Measurements from ENCODE around the gene MYO9B.

MYO9B gene

GRCh38 chr19:17211547-17212446 lies 136.2 kb downstream of the MYO9B start:
- Histone ChIP-seq H3K9me3 (ENCODE audit: control insufficient read depth, insufficient read depth, low read length) (no peaks in the 10 kb centered on the region), H3K4me3 (ENCODE audit: low read length) (no peak overlapping the region), H4K20me1 (ENCODE audit: control insufficient read depth, insufficient read depth, low read depth, low read length) (peaks cover 3% of the 10 kb centered on the region; the same call in 1 of the 2 replicates), H3K79me2 (ENCODE audit: control insufficient read depth, low read length) (peaks cover 7% of the 10 kb centered on the region), H3K27me3 (ENCODE audit: control insufficient read depth, low read length) (no peaks in the 10 kb centered on the region), H3F3A (ENCODE audit: control insufficient read depth, insufficient read depth) (peaks cover 16% of the 10 kb centered on the region), H3K9me2 (replicated peaks; ENCODE audit: control insufficient read depth, low read length) (no peaks in the 10 kb centered on the region), H3K4me1 (ENCODE audit: control insufficient read depth, low read length) (peaks cover 54% of the 10 kb centered on the region), H3K36me3 (ENCODE audit: control insufficient read depth, low read length) (peaks cover 64% of the 10 kb centered on the region), H3K27ac (ENCODE audit: low read depth, low read length) (no peak overlapping the region), H3K4me2 (ENCODE audit: low read length) (peak overlapping the region; percentile 34)
- TF ChIP-seq EZH2phosphoT487 (IDR thresholded peaks at IDR 0.05; ENCODE audit: borderline replicate concordance, low read length): no peak
- TF ChIP-seq, protein P1, sequence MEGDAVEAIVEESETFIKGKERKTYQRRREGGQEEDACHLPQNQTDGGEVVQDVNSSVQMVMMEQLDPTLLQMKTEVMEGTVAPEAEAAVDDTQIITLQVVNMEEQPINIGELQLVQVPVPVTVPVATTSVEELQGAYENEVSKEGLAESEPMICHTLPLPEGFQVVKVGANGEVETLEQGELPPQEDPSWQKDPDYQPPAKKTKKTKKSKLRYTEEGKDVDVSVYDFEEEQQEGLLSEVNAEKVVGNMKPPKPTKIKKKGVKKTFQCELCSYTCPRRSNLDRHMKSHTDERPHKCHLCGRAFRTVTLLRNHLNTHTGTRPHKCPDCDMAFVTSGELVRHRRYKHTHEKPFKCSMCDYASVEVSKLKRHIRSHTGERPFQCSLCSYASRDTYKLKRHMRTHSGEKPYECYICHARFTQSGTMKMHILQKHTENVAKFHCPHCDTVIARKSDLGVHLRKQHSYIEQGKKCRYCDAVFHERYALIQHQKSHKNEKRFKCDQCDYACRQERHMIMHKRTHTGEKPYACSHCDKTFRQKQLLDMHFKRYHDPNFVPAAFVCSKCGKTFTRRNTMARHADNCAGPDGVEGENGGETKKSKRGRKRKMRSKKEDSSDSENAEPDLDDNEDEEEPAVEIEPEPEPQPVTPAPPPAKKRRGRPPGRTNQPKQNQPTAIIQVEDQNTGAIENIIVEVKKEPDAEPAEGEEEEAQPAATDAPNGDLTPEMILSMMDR (IDR thresholded peaks at IDR 0.05; ENCODE audit: low read depth, low read length, poor library complexity, severe bottlenecking): no peak

GRCh38 chr19:17213334-17213733 lies 137.8 kb downstream of the MYO9B start:
- H3K4me3 ChIP-seq (ENCODE audit: low read length): no peak overlapping the region
- H3K9me3 ChIP-seq (ENCODE audit: control insufficient read depth, insufficient read depth, low read length): no peaks in the 10 kb centered on the region
- H3K36me3 ChIP-seq (ENCODE audit: control insufficient read depth, low read length): peaks cover 70% of the 10 kb centered on the region
- TF ChIP-seq EZH2phosphoT487 (IDR thresholded peaks at IDR 0.05; ENCODE audit: borderline replicate concordance, low read length): no peak
- TF ChIP-seq, protein P1 (IDR thresholded peaks at IDR 0.05; ENCODE audit: low read depth, low read length, poor library complexity, severe bottlenecking): no peak
- no peak overlapping the region for H3K4me2 ChIP-seq (ENCODE audit: low read length)
- H3K27ac ChIP-seq (ENCODE audit: low read depth, low read length): no peak overlapping the region
- H3K4me1 ChIP-seq (ENCODE audit: control insufficient read depth, low read length): peaks cover 50% of the 10 kb centered on the region
- peaks cover 7% of the 10 kb centered on the region for H3K79me2 ChIP-seq (ENCODE audit: control insufficient read depth, low read length)
- peaks cover 3% of the 10 kb centered on the region; the same call in 1 of the 2 replicates for H4K20me1 ChIP-seq (ENCODE audit: control insufficient read depth, insufficient read depth, low read depth, low read length)
- peaks cover 16% of the 10 kb centered on the region for H3F3A ChIP-seq (ENCODE audit: control insufficient read depth, insufficient read depth)
- no peaks in the 10 kb centered on the region for H3K9me2 ChIP-seq (replicated peaks; ENCODE audit: control insufficient read depth, low read length)
- H3K27me3 ChIP-seq (ENCODE audit: control insufficient read depth, low read length): no peaks in the 10 kb centered on the region

- Histone ChIP-seq H3K36me3 (ENCODE audit: control insufficient read depth, low read length) (peaks cover 66% of the 10 kb centered on the region), H3K4me2 (ENCODE audit: low read length) (peak overlapping the region; percentile 89), H3K79me2 (ENCODE audit: control insufficient read depth, low read length) (peaks cover 7% of the 10 kb centered on the region), H3K9me2 (replicated peaks; ENCODE audit: control insufficient read depth, low read length) (no peaks in the 10 kb centered on the region), H3F3A (ENCODE audit: control insufficient read depth, insufficient read depth) (peaks cover 8% of the 10 kb centered on the region), H3K27ac (ENCODE audit: low read depth, low read length) (peak overlapping the region; percentile 69), H3K9me3 (ENCODE audit: control insufficient read depth, insufficient read depth, low read length) (no peaks in the 10 kb centered on the region), H3K4me1 (ENCODE audit: control insufficient read depth, low read length) (peaks cover 38% of the 10 kb centered on the region), H3K4me3 (ENCODE audit: low read length) (peak overlapping the region; percentile 81), H3K27me3 (ENCODE audit: control insufficient read depth, low read length) (no peaks in the 10 kb centered on the region), H4K20me1 (ENCODE audit: control insufficient read depth, insufficient read depth, low read depth, low read length) (peaks cover 3% of the 10 kb centered on the region; the same call in 1 of the 2 replicates)
- TF ChIP-seq, protein P1 (IDR thresholded peaks at IDR 0.05; ENCODE audit: low read depth, low read length, poor library complexity, severe bottlenecking): no peak
- TF ChIP-seq EZH2phosphoT487 (IDR thresholded peaks at IDR 0.05; ENCODE audit: borderline replicate concordance, low read length): no peak
Observed at GRCh38 chr19:17214508-17215126, 139.0 kb downstream of the MYO9B start.
